ENCODE data around the gene PM20D1.
"Not testable (repeated sequence)": the region's sequence is repeated elsewhere in the genome, so short reads cannot be mapped to it uniquely, and the experiment has no call there.

Gene PM20D1

GRCh38 chr1:205849619-205850355 lies at the start of gene PM20D1:
Gene PM20D1, minus strand, starts transcription at chr1:205850132. Its CDS starts 60 bp downstream, at chr1:205850072.
- peak; percentile 35 to 88 (median 80) for DNase-seq

GRCh38 chr1:205896351-205896750 lies 46.4 kb upstream of the PM20D1 start:
- DNase-seq = no peak

- not testable (repeated sequence) for DNase-seq
These were observed 44.2 kb upstream of the PM20D1 start for GRCh38 chr1:205894119-205894518.

- DNase-seq = not testable (repeated sequence)
These were observed 42.2 kb upstream of the PM20D1 start for GRCh38 chr1:205892175-205892574.

- not testable (repeated sequence) for DNase-seq
These were observed 41.5 kb upstream of the PM20D1 start for GRCh38 chr1:205891481-205891880.

- not testable (repeated sequence) for DNase-seq
These were observed 40.7 kb upstream of the PM20D1 start for GRCh38 chr1:205890631-205891030.

GRCh38 chr1:205889706-205890105 lies 39.8 kb upstream of the PM20D1 start:
- not testable (repeated sequence) for DNase-seq

- not testable (repeated sequence) for DNase-seq
These were observed 39.1 kb upstream of the PM20D1 start for GRCh38 chr1:205889006-205889405.

- no peak for DNase-seq
These were observed 33.9 kb upstream of the PM20D1 start for GRCh38 chr1:205883792-205884191.

- DNase-seq = no peak
These were observed 31.0 kb upstream of the PM20D1 start for GRCh38 chr1:205880923-205881322.

- DNase-seq = no peak
These were observed 30.0 kb upstream of the PM20D1 start for GRCh38 chr1:205879974-205880373.

GRCh38 chr1:205878026-205878425 lies 28.1 kb upstream of the PM20D1 start:
- no peak for DNase-seq

GRCh38 chr1:205873148-205873547 lies 23.2 kb upstream of the PM20D1 start:
- DNase-seq = not testable (repeated sequence)

GRCh38 chr1:205870236-205870635 lies 20.3 kb upstream of the PM20D1 start:
- no peak for DNase-seq

GRCh38 chr1:205861540-205861939 lies 11.6 kb upstream of the PM20D1 start:
- no peak for DNase-seq

- no peak for DNase-seq
These were observed 8.4 kb upstream of the PM20D1 start for GRCh38 chr1:205858141-205858961.

GRCh38 chr1:205857501-205857900 lies 7.6 kb upstream of the PM20D1 start:
- DNase-seq = not testable (repeated sequence)

- DNase-seq = no peak
These were observed 6.5 kb upstream of the PM20D1 start for GRCh38 chr1:205856433-205856832.

- DNase-seq = no peak
These were observed 3.0 kb upstream of the PM20D1 start for GRCh38 chr1:205852969-205853368.

- no peak for DNase-seq
These were observed 2.1 kb upstream of the PM20D1 start for GRCh38 chr1:205851993-205852392.

GRCh38 chr1:205843036-205843859 lies 6.7 kb downstream of the PM20D1 start:
- DNase-seq = no peak

- no peak for DNase-seq
These were observed 7.7 kb downstream of the PM20D1 start for GRCh38 chr1:205842229-205842628.

All from stimulated activated naive CD4-positive, alpha-beta T cell (primary cell).